Measurements from ENCODE around the gene SEMA7A. TPM values are rescaled to one million over a fixed set of nuclear protein-coding genes. Genes with fewer than 3 reads are reported as not detected.
A peak's percentile ranks its signal among the peaks of the same experiment; 100 is the strongest.

The SEMA7A gene
- total and polyA plus RNA-seq, 2 of the 4 experiments (the other 2 are of a cell fraction): 30.5 to 87.3 TPM

DNA sequence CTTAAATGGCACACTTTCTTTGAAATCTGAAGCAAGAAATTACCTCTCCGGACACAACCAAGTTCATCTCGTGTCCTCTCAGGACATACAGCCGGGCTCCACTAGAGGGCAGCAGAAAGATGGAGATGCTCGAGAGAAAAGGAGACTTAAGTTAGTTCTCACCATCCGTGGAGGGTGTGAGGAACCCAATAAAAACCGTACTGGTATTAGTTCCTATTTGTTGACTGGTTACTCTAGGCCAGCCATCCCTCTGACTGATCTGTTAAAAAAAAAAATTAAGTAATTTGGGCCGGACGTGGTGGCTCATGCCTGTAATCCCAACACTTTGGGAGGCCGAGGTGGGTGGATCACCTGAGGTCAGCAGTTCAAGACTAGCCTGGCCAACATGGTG, 58.5 kb downstream of the SEMA7A start:
- Histone ChIP-seq H2BK20ac (ENCODE audit: low read depth, low read length) (no peak overlapping the region), H2BK120ac (ENCODE audit: low read depth, low read length) (no peak overlapping the region), H3K27ac (ENCODE audit: insufficient read depth, low read length) (no peak overlapping the region), H3K4ac (ENCODE audit: low read depth, low read length) (no peak overlapping the region), H4K8ac (ENCODE audit: low read depth in 2 of 2, low read length in 2 of 2) (no peak overlapping the region), H3K79me1 (ENCODE audit: low read depth in 1 of 2, low read length in 2 of 2) (no peaks in the 10 kb centered on the region), H3K27me3 (ENCODE audit: control insufficient read depth, insufficient read depth, low read length) (peaks cover 21% of the 10 kb centered on the region), H3K9ac (ENCODE audit: low read depth, low read length) (no peak overlapping the region), H2AFZ (replicated peaks; ENCODE audit: low read length, poor library complexity) (peak overlapping the region; percentile 53), H2BK5ac (ENCODE audit: low read depth, low read length, poor library complexity, severe bottlenecking) (no peak overlapping the region), H3K4me2 (ENCODE audit: low read depth, low read length) (0 out of 2 replicates have a peak overlapping the region, but pooled peaks have one; percentile 51), H3K36me3 (ENCODE audit: control insufficient read depth, insufficient read depth, low read length) (no peaks in the 10 kb centered on the region), H3K4me3 (ENCODE audit: insufficient read depth, low read depth, low read length) (no peak overlapping the region), H2AK9ac (replicated peaks; ENCODE audit: low read depth, low read length, poor library complexity) (no peak overlapping the region), H2AK5ac (ENCODE audit: low read depth, low read length) (no peak overlapping the region), H2BK15ac (ENCODE audit: low read depth, low read length) (no peak overlapping the region), H3K4me1 (ENCODE audit: control insufficient read depth, insufficient read depth, low read length) (peaks cover 4% of the 10 kb centered on the region; the same call in 1 of the 2 replicates), H3K9me1 (ENCODE audit: insufficient read depth, low read length) (no peaks in the 10 kb centered on the region), H3K56ac (ENCODE audit: extremely low read depth, insufficient read depth, low read length) (no peak overlapping the region), H3K23ac (ENCODE audit: low read depth, low read length) (no peak overlapping the region), H3K9me3 (ENCODE audit: control insufficient read depth, insufficient read depth, low read length) (no peaks in the 10 kb centered on the region), H4K20me1 (ENCODE audit: insufficient read depth, low read length) (no peaks in the 10 kb centered on the region; the same call in 1 of the 2 replicates), H4K91ac (ENCODE audit: insufficient read depth, low read depth, low read length) (no peak overlapping the region), H4K5ac (ENCODE audit: low read depth, low read length) (no peak overlapping the region), H3K14ac (replicated peaks; ENCODE audit: low read depth, low read length) (no peak overlapping the region), H3K18ac (ENCODE audit: low read depth, low read length) (no peak overlapping the region)
- ATAC-seq (ENCODE audit: low read depth) (peak; percentile 32; the same call in 1 of the 2 replicates), DNase-seq (peak; percentile 77)
- TF ChIP-seq RCOR1 (IDR thresholded peaks at IDR 0.05; ENCODE audit: insufficient replicate concordance, low read length): no peak
- TF ChIP-seq MAFK (IDR thresholded peaks at IDR 0.05; ENCODE audit: low read depth, low read length): no peak
- TF ChIP-seq BHLHE40 (IDR thresholded peaks at IDR 0.05; ENCODE audit: low read depth, low read length): no peak
- no peak for TF ChIP-seq CHD1 (IDR thresholded peaks at IDR 0.05; ENCODE audit: low read depth, low read length)
- TF ChIP-seq CEBPB (IDR thresholded peaks at IDR 0.05; ENCODE audit: low read depth, low read length): no peak
- no peak for TF ChIP-seq MAZ (IDR thresholded peaks at IDR 0.05; ENCODE audit: borderline replicate concordance, low read depth, low read length)
- no peak for TF ChIP-seq MXI1 (IDR thresholded peaks at IDR 0.05; ENCODE audit: borderline replicate concordance, low read depth, low read length)
- TF ChIP-seq, protein P1, sequence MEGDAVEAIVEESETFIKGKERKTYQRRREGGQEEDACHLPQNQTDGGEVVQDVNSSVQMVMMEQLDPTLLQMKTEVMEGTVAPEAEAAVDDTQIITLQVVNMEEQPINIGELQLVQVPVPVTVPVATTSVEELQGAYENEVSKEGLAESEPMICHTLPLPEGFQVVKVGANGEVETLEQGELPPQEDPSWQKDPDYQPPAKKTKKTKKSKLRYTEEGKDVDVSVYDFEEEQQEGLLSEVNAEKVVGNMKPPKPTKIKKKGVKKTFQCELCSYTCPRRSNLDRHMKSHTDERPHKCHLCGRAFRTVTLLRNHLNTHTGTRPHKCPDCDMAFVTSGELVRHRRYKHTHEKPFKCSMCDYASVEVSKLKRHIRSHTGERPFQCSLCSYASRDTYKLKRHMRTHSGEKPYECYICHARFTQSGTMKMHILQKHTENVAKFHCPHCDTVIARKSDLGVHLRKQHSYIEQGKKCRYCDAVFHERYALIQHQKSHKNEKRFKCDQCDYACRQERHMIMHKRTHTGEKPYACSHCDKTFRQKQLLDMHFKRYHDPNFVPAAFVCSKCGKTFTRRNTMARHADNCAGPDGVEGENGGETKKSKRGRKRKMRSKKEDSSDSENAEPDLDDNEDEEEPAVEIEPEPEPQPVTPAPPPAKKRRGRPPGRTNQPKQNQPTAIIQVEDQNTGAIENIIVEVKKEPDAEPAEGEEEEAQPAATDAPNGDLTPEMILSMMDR (conservative IDR thresholded peaks at IDR 0.05; ENCODE audit: low read depth, low read length): peak; percentile 85
- no peak for TF ChIP-seq NFE2L2 (IDR thresholded peaks at IDR 0.05; ENCODE audit: low read depth, low read length)
- TF ChIP-seq POLR2A (IDR thresholded peaks at IDR 0.05; ENCODE audit: low read depth, low read length): no peak
- TF ChIP-seq RFX5 (IDR thresholded peaks at IDR 0.05; ENCODE audit: low read depth, low read length): no peak
- TF ChIP-seq RAD21 (IDR thresholded peaks at IDR 0.05; ENCODE audit: low read length): peak; percentile 81
- TF ChIP-seq SMC3 (IDR thresholded peaks at IDR 0.05; ENCODE audit: low read depth, low read length): peak; percentile 75
- TF ChIP-seq FOS (IDR thresholded peaks at IDR 0.05; ENCODE audit: low read depth, low read length): no peak
- in situ Hi-C loops (cut with MboI; ENCODE audit: low sequenced_read_pairs): loop anchor here (10.0 kb wide), 1 partner anchor 400 kb away; no protein-coding TSS in a partner anchor
- dilution Hi-C loops (cut with HindIII; ENCODE audit: low sequenced_read_pairs, unreplicated experiment): no loop called here
- BruUV-seq (replicated peaks): no TSS peak
- 0% methylated on average over 1 of the region's 9 CpGs; no CpG with 5 or more reads in 1 of the 2 experiments for WGBS, 2 experiments (ENCODE audit: extremely low coverage in 2 of 2, insufficient read length in 1 of 2)
- POLR2A ChIA-PET (ENCODE audit: unreplicated experiment): no interaction called here
- CTCF ChIA-PET: interaction anchor here (0.8 kb wide), 1 partner anchor 64 kb away, joined by 3 read pairs; no protein-coding TSS in a partner anchor
- intact Hi-C loops (cut with micrococcal nuclease): loop anchor here (1.0 to 10.0 kb wide), 3 partner anchors 64 to 580 kb away; partner anchors contain the start of gene RPP25
